Panc1 (cell line): Measurements from ENCODE around the gene INPP5A. TPM values are rescaled to one million over a fixed set of nuclear protein-coding genes. Genes with fewer than 3 reads are reported as not detected.

Experiments used
- ATAC-seq: fragments of 200-7000 bp; cut with Tn5 transposase; 2 replicates; pipeline ENCODE4 v1.9.1; 2020; ENCODE audit warnings: mild to moderate bottlenecking, moderate library complexity
- BruUV-seq: library from RNA; stranded (reverse); fragments of 400-500 nt; replicated peaks from 2 replicates; lab custom pipeline; 2021; lab: Mats Ljungman, UMichigan
- CTCF ChIA-PET: fragments of 300-600 bp; sonication (Branson Sonifier 250); formaldehyde crosslinking; loops from one replicate; lab custom pipeline; 2022; ENCODE audit warnings: antibody characterized with exemption; lab: Charles Lee
- POLR2A ChIA-PET: fragments of 300-600 bp; sonication (Branson Sonifier 250); formaldehyde crosslinking; loops from one replicate; lab custom pipeline; 2022; ENCODE audit warnings: antibody characterized with exemption; lab: Charles Lee
- DNase-seq: peaks from one replicate; pipeline ENCODE4 v3.0.0-alpha.2; 2010; ENCODE audit warnings: low read depth, low spot score
- H3K27ac ChIP-seq: 2 replicates; pipeline ENCODE4 v1.5.1; 2011; ENCODE audit warnings: mild to moderate bottlenecking, low read length, inconsistent platforms
- H3K27me3 ChIP-seq: fragments of 200-500 bp; sonication (Bioruptor generic); 2 replicates; pipeline ENCODE4 v1.6.0; 2014; ENCODE audit warnings: low read length, inconsistent platforms; ENCODE audit not compliant: control insufficient read depth, insufficient read depth
- H3K36me3 ChIP-seq: fragments of 200-500 bp; sonication (Bioruptor generic); 2 replicates; pipeline ENCODE4 v1.5.1; 2014; ENCODE audit warnings: inconsistent platforms, mild to moderate bottlenecking, low read length, moderate library complexity; ENCODE audit not compliant: control insufficient read depth, insufficient read depth
- H3K4me1 ChIP-seq: 2 replicates; pipeline ENCODE4 v1.5.1; 2011; ENCODE audit warnings: inconsistent platforms, mild to moderate bottlenecking, low read length, moderate library complexity; ENCODE audit not compliant: control insufficient read depth, insufficient read depth
- H3K4me3 ChIP-seq, 2 experiments: 2 replicates each; pipeline ENCODE4 v1.5.1; 2011 to 2012; ENCODE audit warnings: low read depth in 2 of 2, low read length in 2 of 2, mild to moderate bottlenecking in 2 of 2, inconsistent platforms in 1 of 2, moderate library complexity in 1 of 2
- H3K9me3 ChIP-seq: fragments of 200-500 bp; sonication (Bioruptor generic); 2 replicates; pipeline ENCODE4 v1.5.1; 2014; ENCODE audit warnings: low read depth, mild to moderate bottlenecking, inconsistent platforms, low read length, moderate library complexity; ENCODE audit not compliant: control insufficient read depth, insufficient read depth
- POLR2AphosphoS5 ChIP-seq: IDR thresholded peaks from 2 replicates; pipeline ENCODE4 v1.6.1; 2012; ENCODE audit warnings: mild to moderate bottlenecking, low read depth, low read length, moderate library complexity
- SIN3A ChIP-seq: IDR thresholded peaks from 2 replicates; pipeline ENCODE4 v1.6.1; 2012; ENCODE audit warnings: low read depth, mild to moderate bottlenecking, low read length, moderate library complexity, borderline replicate concordance; ENCODE audit not compliant: insufficient read depth
- TCF7L2 ChIP-seq: IDR thresholded peaks from 2 replicates; pipeline ENCODE4 v1.6.1; 2011; ENCODE audit warnings: mild to moderate bottlenecking, low read depth, low read length, inconsistent platforms
- in situ Hi-C: cut with HindIII; loops from 2 replicates; pipeline ENCODE4 v1.10.0; 2016; ENCODE audit warnings: low sequenced_read_pairs, low pct_unique_long_range_greater_than_20kb
- intact Hi-C: fragments of 100-400 bp; cut with micrococcal nuclease; formaldehyde crosslinking; loops from one replicate; pipeline ENCODE4 v1.10.0; 2022; ENCODE audit not compliant: unreplicated experiment
- total RNA-seq: library from RNA; stranded (reverse); gene quantifications from one replicate; pipeline ENCODE4 v1.2.1, GENCODE V29; 2021; ENCODE audit not compliant: unreplicated experiment
- TF ChIP-seq, protein P1 (sequence below), 2 experiments: IDR thresholded peaks; 2 replicates each; pipeline ENCODE4 v1.6.1; 2011 to 2012; ENCODE audit warnings: low read depth in 2 of 2, control low read depth in 1 of 2, low read length in 1 of 2, mild to moderate bottlenecking in 1 of 2, moderate library complexity in 1 of 2; ENCODE audit not compliant: insufficient read depth in 1 of 2
- TF ChIP-seq, protein P2 (sequence below): fragments of 450-650 bp; IDR thresholded peaks from 2 replicates; pipeline ENCODE4 v1.5.1; 2017; ENCODE audit warnings: mild to moderate bottlenecking

Gene INPP5A
- total RNA-seq, 1 experiment from 2014 or later, result 60.0 TPM

DNA sequence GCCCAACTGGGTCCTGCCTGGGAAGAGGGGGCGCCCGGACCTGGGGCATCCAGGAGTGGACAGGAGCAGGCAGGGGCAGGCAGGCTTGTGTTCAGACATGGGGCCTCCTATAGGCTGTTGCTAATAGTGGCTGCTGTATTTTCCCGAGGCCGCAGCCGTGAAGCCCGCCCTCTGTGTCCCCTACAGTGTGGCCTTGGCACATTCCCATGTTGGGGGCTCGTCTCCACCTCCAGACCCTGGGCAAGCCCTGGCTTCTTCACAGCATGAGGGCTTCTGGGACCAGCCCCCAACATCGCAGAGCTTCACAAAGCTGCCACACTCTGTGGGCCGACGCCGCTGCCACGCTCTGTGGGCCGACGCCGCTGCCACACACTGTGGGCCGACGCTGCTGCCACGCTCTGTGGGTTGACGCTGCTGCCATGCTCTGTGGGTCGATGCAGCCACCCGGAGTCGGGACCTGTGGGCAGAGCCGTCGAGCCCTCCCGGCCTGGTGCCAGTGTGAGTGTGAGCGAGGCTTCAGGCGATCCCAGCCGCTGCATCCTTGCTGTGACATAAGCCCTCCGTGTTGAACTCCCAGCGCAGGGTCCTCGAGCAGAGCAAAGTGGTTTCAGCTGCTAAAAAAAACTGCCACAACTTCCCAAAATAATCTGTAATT is 109.0 kb downstream of the INPP5A start:
- Histone ChIP-seq H3K4me3 (no peak overlapping the region), H3K27me3 (no peaks in the 10 kb centered on the region), H3K4me1 (no peaks in the 10 kb centered on the region), H3K27ac (no peak overlapping the region), H3K9me3 (no peaks in the 10 kb centered on the region), H3K36me3 (no peaks in the 10 kb centered on the region)
- DNase-seq (no peak), ATAC-seq (no peak)
- intact Hi-C loops (no loop called here), in situ Hi-C loops (no loop called here)
- ChIA-PET CTCF (no interaction called here), POLR2A (interaction anchor here (0.7 kb wide), 1 partner anchor 148 kb away, joined by 8 read pairs; no protein-coding TSS in a partner anchor)
- BruUV-seq, result no TSS peak
- no peak for TF ChIP-seq SIN3A
- TF ChIP-seq POLR2AphosphoS5, result no peak
- no peak for TF ChIP-seq TCF7L2
- TF ChIP-seq, protein P1, sequence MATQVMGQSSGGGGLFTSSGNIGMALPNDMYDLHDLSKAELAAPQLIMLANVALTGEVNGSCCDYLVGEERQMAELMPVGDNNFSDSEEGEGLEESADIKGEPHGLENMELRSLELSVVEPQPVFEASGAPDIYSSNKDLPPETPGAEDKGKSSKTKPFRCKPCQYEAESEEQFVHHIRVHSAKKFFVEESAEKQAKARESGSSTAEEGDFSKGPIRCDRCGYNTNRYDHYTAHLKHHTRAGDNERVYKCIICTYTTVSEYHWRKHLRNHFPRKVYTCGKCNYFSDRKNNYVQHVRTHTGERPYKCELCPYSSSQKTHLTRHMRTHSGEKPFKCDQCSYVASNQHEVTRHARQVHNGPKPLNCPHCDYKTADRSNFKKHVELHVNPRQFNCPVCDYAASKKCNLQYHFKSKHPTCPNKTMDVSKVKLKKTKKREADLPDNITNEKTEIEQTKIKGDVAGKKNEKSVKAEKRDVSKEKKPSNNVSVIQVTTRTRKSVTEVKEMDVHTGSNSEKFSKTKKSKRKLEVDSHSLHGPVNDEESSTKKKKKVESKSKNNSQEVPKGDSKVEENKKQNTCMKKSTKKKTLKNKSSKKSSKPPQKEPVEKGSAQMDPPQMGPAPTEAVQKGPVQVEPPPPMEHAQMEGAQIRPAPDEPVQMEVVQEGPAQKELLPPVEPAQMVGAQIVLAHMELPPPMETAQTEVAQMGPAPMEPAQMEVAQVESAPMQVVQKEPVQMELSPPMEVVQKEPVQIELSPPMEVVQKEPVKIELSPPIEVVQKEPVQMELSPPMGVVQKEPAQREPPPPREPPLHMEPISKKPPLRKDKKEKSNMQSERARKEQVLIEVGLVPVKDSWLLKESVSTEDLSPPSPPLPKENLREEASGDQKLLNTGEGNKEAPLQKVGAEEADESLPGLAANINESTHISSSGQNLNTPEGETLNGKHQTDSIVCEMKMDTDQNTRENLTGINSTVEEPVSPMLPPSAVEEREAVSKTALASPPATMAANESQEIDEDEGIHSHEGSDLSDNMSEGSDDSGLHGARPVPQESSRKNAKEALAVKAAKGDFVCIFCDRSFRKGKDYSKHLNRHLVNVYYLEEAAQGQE (IDR thresholded peaks at IDR 0.05; ENCODE audit: insufficient read depth in 1 of 2, low read depth in 2 of 2, low read length in 1 of 2), result no peak
- TF ChIP-seq, protein P2, sequence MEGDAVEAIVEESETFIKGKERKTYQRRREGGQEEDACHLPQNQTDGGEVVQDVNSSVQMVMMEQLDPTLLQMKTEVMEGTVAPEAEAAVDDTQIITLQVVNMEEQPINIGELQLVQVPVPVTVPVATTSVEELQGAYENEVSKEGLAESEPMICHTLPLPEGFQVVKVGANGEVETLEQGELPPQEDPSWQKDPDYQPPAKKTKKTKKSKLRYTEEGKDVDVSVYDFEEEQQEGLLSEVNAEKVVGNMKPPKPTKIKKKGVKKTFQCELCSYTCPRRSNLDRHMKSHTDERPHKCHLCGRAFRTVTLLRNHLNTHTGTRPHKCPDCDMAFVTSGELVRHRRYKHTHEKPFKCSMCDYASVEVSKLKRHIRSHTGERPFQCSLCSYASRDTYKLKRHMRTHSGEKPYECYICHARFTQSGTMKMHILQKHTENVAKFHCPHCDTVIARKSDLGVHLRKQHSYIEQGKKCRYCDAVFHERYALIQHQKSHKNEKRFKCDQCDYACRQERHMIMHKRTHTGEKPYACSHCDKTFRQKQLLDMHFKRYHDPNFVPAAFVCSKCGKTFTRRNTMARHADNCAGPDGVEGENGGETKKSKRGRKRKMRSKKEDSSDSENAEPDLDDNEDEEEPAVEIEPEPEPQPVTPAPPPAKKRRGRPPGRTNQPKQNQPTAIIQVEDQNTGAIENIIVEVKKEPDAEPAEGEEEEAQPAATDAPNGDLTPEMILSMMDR, result no peak

DNA sequence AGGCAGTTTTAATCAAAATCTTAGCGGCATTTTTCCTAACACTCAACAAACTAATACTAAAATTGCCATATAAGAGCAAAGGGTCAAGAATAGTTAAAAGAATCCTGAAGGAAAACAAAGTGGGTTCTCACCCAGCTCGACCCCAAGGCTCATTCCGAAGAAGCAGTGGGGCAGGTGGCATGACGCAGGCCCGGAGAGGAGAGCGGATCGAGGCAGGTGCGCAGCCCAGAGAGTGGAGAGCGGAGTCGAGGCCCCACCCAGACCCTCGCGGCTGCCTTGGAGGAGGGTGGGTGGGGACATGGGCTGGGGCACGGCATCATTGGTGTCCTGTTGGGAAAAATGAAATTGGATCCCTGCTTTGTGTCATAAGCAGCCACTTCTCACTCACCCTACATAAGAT is 109.8 kb downstream of the INPP5A start:
- in situ Hi-C loops (no loop called here), intact Hi-C loops (no loop called here)
- Histone ChIP-seq H3K9me3 (no peaks in the 10 kb centered on the region), H3K27me3 (no peaks in the 10 kb centered on the region), H3K36me3 (no peaks in the 10 kb centered on the region), H3K4me3 (no peak overlapping the region), H3K4me1 (no peaks in the 10 kb centered on the region), H3K27ac (no peak overlapping the region)
- ChIA-PET POLR2A (no interaction called here), CTCF (no interaction called here)
- DNase-seq (no peak), ATAC-seq (no peak)
- no TSS peak for BruUV-seq
- TF ChIP-seq, protein P2, result no peak
- no peak for TF ChIP-seq TCF7L2
- TF ChIP-seq, protein P1 (IDR thresholded peaks at IDR 0.05; ENCODE audit: insufficient read depth in 1 of 2, low read depth in 2 of 2, low read length in 1 of 2), result no peak
- no peak for TF ChIP-seq POLR2AphosphoS5
- TF ChIP-seq SIN3A, result no peak
